CD4-positive, alpha-beta T cell treated with Interleukin-21 for 1 hour (primary cell): ENCODE measurements around the gene DNM1.

Experiments used
- DNase-seq: peaks from one replicate; pipeline ENCODE4 v3.0.0-alpha.2; 2020

DNM1 gene

DNA sequence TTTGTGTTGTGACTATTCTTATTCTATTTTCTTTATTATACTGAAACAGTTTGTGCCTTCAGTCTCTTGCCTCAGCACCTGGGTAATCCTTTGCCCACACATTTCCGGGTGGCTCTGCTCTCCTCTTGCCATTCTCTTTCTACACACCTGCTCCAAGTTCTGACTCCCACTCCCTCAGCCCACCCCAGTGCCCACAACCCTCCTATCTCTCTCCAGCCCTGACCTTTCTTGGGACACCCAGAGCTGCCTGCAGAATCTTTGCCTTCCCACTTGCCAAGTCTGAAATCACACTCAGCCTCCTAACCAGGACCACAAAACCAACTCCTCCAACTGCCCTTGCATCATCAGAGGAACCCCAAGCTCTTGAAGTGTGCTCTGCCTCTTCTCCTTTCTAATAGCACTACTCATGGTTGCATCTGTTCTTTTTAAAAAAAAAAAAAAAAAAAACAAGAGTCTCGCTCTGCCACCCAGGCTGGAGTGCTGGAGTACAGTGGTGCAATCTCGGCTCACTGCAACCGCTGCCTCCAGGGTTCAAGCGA, 77.0 kb downstream of the DNM1 start:
- DNase-seq: no peak

DNA sequence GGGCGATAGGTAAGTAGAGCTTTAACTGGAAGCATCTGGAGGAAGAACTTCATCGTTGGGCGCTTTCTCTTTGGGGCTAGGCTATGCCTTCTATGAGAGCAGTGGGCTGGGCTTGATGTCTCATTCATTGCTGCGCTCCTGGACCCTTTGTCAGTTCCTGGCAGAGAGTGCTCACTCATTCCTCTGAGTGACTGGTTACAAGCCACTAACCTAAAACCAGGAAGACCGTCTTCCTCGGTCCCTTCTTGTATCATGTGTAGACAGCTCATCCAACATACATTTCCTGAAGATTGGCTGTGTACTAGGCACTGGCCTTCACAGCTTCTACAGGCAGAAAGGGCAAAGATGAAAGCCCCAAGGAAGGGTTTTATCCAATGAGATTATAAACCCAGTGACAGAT, 79.3 kb downstream of the DNM1 start:
- DNase-seq: no peak

DNA sequence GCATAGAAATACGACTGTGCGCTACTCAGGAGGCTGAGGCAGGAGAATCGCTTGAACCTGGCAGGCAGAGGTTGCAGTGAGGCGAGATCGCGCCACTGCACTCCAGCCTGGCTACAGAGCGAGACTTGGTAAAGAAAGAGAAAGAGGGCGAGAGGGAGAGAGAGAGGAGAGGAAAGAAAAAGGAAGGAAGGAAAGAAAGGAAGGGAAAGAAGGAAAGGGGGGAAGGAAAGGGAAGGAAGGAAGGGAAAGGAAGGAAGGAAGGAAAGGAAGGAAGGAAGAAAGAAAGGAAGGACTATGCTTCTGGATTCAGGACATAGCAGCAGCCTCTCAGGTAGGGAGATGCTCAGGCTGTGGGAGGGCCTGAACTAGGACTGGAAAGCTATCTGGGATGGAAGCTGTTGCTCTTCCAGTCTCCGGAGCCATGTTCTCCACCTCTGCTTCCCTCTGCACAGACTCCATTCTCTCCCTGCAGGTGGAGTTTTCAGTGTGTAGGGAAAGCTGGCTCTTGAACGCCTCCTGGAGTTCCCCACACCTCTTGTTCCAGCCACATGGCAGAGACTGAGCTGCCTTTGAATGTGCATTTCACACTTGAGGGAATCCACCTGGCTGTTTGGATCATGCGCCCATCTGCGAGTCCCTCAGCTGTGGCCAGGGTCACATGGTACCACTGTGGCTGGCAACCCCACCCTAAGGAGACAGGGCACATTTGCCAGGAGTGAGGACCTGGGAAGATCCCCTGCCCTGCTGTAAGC, 82.0 kb downstream of the DNM1 start:
- no peak for DNase-seq

DNA sequence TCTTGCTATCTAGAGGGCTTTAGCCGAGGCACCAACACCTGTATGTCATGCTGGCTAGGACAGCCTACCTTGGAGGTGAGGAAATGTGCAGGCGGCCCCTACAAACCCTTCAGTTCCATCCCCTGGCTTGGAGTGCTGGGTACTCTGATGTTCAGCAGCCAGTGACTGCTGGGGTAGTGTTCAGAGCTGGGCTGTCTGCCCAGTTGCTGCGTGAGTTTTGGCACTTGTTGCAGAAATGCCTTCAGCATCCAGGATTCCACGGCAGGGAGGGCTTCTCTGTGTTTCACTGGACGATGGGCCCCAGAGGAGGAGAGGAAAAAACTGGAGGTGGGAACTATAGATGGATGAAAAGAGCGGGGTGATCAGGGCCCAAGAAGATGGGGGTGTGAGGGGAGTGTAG, 83.3 kb downstream of the DNM1 start:
- no peak for DNase-seq

DNA sequence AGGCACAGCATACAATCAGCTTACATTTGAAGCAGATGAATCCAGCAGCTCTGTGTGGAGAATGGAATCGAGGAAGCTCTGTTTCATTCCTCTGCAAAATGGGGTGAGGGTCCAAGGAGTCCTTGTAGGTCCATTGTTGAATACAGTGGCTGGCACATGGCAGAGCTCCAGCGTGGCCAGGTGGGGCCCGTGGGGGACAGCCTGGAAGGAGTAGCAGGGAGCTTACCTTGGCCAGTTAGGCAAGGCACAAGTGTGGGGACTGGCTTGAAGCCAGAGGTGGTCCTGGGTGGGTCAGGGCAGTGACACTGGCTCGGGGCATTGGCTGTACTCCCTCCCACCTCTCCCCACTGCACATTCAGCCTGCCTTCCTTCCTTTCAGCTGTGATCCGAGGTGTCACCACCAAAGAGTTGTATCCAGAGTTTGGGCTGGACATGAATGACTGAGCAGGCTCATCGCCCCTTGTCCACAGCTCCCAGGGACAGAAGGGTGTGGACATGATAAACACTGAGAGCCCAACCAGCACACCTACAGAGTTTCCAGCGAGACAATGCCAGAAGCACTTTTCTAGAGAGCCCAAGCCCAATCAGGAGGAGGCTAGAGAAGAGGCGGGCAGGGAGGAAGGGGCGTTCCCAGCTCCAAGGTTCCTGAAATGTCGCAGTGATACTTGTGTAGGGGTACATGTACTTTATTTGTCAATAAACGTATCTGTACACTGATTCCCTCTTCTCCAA, 85.3 kb downstream of the DNM1 start:
- DNase-seq: no peak

DNA sequence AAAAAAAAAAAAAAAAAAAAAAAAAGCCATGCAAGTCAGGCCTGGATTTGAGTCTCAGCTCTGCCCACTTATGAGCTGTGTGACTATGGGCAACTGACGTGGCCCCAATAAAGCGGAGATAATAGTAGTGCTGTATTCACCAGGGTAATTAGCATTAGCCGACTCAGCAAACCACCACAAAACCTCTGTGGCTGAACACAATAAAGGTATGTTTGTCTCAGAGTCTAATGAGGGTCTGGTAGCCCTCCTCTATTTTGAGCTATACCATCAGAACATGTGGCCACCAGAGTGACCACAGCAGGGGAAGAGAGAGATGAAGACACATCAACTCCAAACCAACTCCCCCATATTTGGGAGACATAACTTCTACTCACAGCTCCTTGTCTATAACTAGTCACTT, 88.8 kb downstream of the DNM1 start:
- no peak for DNase-seq

DNA sequence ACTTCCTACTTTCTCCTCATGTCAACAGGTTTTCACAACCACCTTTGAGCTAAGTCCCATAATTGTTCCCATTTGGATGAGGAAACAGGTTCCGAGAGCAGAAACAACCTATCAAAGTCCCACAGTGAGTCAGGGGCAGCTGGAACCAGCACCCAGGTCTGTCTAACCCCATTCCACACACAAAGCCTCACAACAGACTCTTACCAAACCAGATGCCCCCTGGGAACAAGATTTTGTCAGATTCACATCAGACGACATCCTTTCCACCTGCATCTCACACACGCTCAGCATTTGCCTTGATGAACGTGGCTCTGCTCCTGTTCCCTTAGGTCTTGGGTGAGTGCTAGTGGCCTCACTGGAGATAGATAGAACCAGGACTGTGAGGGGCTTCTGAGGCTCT, 89.9 kb downstream of the DNM1 start:
- no peak for DNase-seq

DNA sequence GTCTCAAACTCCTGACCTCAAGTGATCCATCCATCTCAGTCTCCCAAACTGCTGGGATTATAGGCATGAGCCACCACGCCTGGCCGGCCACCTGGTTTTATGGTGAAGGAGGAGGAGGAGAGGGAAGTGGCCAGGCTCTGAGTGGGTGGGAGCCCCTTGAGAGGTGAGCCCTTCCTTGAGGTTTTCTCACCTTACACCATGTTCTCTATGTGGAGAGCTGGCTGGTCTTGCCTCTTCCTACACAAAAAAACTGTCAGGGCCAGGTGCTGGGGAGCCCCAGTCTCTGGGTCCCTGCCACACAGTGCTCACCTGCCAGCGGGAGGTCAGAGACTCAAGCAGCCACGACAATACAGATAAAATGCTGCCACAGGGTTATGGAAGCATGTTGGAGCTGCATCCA, 91.0 kb downstream of the DNM1 start:
- no peak for DNase-seq

DNA sequence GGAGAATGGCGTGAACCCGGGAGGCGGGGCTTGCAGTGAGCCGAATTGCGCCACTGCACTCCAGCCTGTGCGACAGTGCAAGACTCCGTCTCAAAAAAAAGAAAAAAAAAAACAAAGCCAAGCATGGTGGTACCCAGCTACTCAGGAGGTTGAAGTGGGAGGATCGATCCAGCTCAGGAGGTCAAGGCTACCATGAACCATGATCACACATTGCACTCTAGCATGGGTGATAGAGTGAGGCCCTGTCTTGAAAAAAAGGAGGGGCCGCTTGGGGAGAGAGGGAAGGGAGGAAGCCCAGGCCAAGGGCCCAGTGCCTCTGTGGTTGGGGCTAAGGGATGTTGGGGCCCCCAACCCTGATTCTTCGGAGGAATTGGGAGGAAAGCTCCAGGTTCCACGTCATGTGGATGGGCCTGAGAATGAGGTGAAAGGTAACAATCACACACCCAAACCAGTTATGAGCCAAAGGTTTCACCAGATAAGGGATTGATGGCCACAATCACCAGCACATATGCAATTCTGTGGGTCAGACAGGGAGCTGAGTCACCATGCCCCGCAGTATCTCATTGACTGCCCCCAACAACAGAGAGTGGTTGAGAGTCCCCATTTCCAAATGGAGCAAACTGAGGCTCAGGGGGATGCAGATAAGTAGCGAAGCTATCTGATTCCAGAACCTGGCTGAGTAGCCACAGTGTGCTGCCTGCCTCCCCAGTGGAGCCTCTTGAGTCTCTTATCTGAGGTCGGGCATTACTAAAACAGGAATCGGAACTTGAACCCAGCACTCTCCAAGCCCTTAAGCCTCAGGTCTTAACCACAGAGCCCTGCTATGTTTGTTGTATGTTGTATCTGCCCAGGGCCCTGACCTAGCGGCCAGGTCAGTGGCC, 93.4 kb downstream of the DNM1 start:
- DNase-seq: no peak

DNA sequence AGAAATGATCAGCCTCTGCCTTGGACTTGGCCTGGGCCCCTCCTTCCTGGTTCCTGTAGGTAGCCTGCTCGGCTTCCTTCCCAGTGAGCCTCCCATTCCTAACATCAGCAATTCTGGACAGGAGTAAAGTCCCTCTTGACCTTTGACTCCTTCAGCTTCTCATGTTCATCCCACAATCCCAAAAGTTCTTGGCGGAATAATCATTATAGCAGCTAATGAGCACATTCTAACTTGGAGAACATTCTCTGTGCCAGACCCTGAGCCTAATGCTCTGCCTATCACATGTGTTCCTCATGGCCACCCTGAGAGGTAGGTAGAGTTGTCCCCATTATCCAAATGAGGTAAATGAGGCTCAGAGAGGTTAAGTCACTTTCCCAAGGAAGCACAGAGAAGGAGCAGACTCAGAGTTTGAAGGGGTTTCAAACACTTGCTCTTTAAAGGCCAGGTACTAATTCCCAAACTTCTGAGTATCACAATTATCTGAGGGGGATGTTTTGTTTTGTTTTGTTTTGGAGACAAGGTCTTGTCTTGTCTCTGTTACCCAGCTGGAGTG, 94.1 kb downstream of the DNM1 start:
- DNase-seq: no peak

DNA sequence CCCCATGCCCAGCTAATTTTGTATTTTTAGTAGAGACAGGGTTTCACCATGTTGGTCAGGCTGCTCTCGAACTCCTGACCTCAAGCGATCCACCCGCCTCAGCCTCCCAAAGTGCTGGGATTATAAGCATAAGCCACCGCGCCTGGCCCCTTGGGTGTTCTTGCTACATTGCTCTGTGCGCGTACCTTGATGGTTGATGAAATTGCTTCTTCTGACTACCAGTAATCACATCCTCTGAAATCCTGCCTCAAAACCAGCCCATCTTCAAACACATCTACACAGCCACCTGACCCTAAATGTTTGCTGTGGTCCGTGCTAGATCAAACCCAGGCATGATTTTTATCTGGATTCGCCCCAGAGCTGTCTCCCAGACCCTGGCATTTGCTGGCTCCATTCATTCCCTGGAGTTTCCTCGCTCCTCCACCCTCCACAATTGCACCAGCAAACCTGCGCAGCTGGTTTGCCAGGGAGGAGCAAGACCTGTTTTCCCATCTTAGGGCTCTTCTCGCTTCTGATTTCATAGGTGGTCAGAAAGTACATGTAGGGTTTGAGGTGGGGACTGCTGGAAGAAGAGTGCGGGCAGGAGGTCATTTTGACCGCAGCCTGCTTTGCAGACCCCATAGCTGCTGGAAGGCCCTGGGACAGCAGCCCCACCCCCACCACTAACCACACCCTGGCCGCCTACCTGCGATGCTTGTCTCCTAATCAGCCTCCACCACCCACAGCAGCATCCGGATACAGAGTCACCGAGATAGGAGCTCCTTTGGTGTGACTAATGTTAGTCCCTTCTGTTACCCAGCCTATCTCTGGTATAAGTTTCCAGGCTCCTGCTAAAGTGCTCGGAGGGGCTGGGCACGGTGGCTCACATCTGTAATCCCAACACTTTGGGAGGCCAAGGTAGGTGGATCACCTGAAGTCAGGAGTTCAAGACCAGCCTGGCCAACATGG, 95.6 kb downstream of the DNM1 start:
- DNase-seq: no peak

DNA sequence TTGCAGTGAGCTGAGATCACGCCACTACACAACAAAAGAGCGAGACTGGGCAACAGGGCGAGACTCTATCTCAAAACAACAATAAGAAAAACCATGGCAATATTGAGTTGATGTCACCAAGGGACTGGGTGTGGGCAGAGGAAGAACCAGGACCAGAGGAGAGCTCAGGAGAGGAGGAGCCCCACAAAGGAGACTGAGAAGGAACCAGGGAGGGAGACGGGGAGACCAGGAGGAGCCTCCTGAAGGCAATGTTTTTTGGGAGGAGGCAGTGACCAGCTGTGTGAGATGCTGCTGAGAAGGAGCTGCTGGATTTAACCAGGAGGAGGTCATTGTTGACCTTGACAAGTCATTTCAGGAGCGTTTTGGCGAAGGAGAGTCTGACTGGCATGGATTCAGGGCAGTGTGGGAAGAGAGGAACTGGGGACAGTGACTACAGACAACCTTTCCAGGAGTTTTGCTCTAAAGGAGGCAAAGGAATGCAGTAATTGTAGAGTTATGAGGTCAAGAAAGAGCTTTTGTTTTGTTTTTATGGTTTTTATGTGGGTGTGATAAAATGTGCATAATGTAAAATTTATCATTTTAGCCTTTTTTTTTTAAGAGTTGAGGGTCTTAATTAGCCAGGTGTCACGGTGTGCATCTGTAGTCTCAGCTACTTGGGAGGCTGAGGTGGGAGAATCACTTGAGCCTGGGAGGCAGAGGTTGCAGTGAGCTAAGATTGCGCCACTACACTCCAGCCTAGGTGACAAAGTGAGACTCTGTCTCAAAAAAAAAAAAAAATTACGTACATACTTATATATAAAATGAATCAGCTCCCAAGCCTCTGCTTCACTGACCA, 101.2 kb downstream of the DNM1 start:
- DNase-seq: no peak
